ENCODE measurements around the gene KCTD6. TPM values are rescaled to one million over a fixed set of nuclear protein-coding genes. Genes with fewer than 3 reads are reported as not detected.
"Not testable (repeated sequence)": the region's sequence is repeated elsewhere in the genome, so short reads cannot be mapped to it uniquely, and the experiment has no call there.

KCTD6 gene
- total and polyA plus RNA-seq, 2 of the 4 experiments (the other 2 are of a cell fraction): 7.0 to 9.2 TPM

- DNase-seq; H3K14ac ChIP-seq (replicated peaks; ENCODE audit: low read depth, low read length); H2AK9ac ChIP-seq (replicated peaks; ENCODE audit: low read depth, low read length, poor library complexity); H4K8ac ChIP-seq (ENCODE audit: low read depth in 2 of 2, low read length in 2 of 2); H3K79me1 ChIP-seq (ENCODE audit: low read depth in 1 of 2, low read length in 2 of 2); in situ Hi-C loops (cut with MboI; ENCODE audit: low sequenced_read_pairs); H3K36me3 ChIP-seq (ENCODE audit: control insufficient read depth, insufficient read depth, low read length); H3K4ac ChIP-seq (ENCODE audit: low read depth, low read length); H2BK15ac ChIP-seq (ENCODE audit: low read depth, low read length); H4K20me1 ChIP-seq (ENCODE audit: insufficient read depth, low read length); H2BK5ac ChIP-seq (ENCODE audit: low read depth, low read length, poor library complexity, severe bottlenecking); H3K9ac ChIP-seq (ENCODE audit: low read depth, low read length); ATAC-seq (ENCODE audit: low read depth); H3K27me3 ChIP-seq (ENCODE audit: control insufficient read depth, insufficient read depth, low read length); H4K5ac ChIP-seq (ENCODE audit: low read depth, low read length); BruUV-seq (replicated peaks); H3K27ac ChIP-seq (ENCODE audit: insufficient read depth, low read length); H3K4me3 ChIP-seq (ENCODE audit: insufficient read depth, low read depth, low read length); intact Hi-C loops (cut with micrococcal nuclease); dilution Hi-C loops (cut with HindIII; ENCODE audit: low sequenced_read_pairs, unreplicated experiment); H4K91ac ChIP-seq (ENCODE audit: insufficient read depth, low read depth, low read length); H2BK20ac ChIP-seq (ENCODE audit: low read depth, low read length); H3K4me2 ChIP-seq (ENCODE audit: low read depth, low read length); H3K4me1 ChIP-seq (ENCODE audit: control insufficient read depth, insufficient read depth, low read length); H3K23ac ChIP-seq (ENCODE audit: low read depth, low read length); H3K9me3 ChIP-seq (ENCODE audit: control insufficient read depth, insufficient read depth, low read length); H2BK120ac ChIP-seq (ENCODE audit: low read depth, low read length); H3K56ac ChIP-seq (ENCODE audit: extremely low read depth, insufficient read depth, low read length); POLR2A ChIA-PET (ENCODE audit: unreplicated experiment); H3K18ac ChIP-seq (ENCODE audit: low read depth, low read length); H2AK5ac ChIP-seq (ENCODE audit: low read depth, low read length); H2AFZ ChIP-seq (replicated peaks; ENCODE audit: low read length, poor library complexity): not testable (repeated sequence)
- CTCF ChIA-PET: interaction anchor here (1.9 kb wide), 1 partner anchor 14 kb away, joined by 11 read pairs; no protein-coding TSS in a partner anchor
- H3K9me1 ChIP-seq (ENCODE audit: insufficient read depth, low read length): peaks cover 10% of the 10 kb centered on the region
- WGBS, 2 experiments (ENCODE audit: extremely low coverage in 2 of 2, insufficient read length in 1 of 2): 40% methylated on average over 1 of the region's 3 CpGs; no CpG with 5 or more reads in 1 of the 2 experiments
Measured at GRCh38 chr3:58527440-58527839, 35.5 kb downstream of the KCTD6 start.

Measured in IMR-90 (cell line).